ENCODE measurements around the gene SDR9C7.

- TF ChIP-seq, protein P1, sequence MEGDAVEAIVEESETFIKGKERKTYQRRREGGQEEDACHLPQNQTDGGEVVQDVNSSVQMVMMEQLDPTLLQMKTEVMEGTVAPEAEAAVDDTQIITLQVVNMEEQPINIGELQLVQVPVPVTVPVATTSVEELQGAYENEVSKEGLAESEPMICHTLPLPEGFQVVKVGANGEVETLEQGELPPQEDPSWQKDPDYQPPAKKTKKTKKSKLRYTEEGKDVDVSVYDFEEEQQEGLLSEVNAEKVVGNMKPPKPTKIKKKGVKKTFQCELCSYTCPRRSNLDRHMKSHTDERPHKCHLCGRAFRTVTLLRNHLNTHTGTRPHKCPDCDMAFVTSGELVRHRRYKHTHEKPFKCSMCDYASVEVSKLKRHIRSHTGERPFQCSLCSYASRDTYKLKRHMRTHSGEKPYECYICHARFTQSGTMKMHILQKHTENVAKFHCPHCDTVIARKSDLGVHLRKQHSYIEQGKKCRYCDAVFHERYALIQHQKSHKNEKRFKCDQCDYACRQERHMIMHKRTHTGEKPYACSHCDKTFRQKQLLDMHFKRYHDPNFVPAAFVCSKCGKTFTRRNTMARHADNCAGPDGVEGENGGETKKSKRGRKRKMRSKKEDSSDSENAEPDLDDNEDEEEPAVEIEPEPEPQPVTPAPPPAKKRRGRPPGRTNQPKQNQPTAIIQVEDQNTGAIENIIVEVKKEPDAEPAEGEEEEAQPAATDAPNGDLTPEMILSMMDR (IDR thresholded peaks at IDR 0.05): no peak
- no peak for TF ChIP-seq POLR2A (IDR thresholded peaks at IDR 0.05)
These were observed 7.2 kb upstream of the SDR9C7 start for GRCh38 chr12:56941299-56942017.
